Stimulated activated CD4-positive, alpha-beta T cell treated with anti-CD3 and anti-CD28 coated beads, TNF-alpha, amount 100 ng/mL, for 24 hours (primary cell): ENCODE results near the gene APEH.
A peak's percentile ranks its signal among the peaks of the same experiment; 100 is the strongest.
"Not testable (repeated sequence)": the region's sequence is repeated elsewhere in the genome, so short reads cannot be mapped to it uniquely, and the experiment has no call there.

ENCODE experiments used
- DNase-seq, 3 experiments: peaks; one replicate each; pipeline ENCODE4 v3.0.0-alpha.2; 2020; ENCODE audit warnings: low read depth in 3 of 3

APEH gene

GRCh38 chr3:49689908-49690624 is 15.9 kb downstream of the APEH start:
- not testable (repeated sequence) for DNase-seq

- not testable (repeated sequence) for DNase-seq
Measured at GRCh38 chr3:49690856-49691255, 16.7 kb downstream of the APEH start.

GRCh38 chr3:49691481-49691880 is 17.3 kb downstream of the APEH start:
- not testable (repeated sequence) for DNase-seq

GRCh38 chr3:49694409-49695070 is 20.4 kb downstream of the APEH start:
- not testable (repeated sequence) for DNase-seq

GRCh38 chr3:49695350-49696015 is 21.3 kb downstream of the APEH start:
- DNase-seq: not testable (repeated sequence)

- no peak for DNase-seq
Measured at GRCh38 chr3:49699281-49699979, 25.3 kb downstream of the APEH start.

- no peak for DNase-seq
Measured at GRCh38 chr3:49700014-49700413, 25.9 kb downstream of the APEH start.

- DNase-seq: no peak
Measured at GRCh38 chr3:49700453-49701128, 26.4 kb downstream of the APEH start.

GRCh38 chr3:49701388-49702077 is 27.4 kb downstream of the APEH start:
- no peak for DNase-seq

GRCh38 chr3:49702672-49703071 is 28.5 kb downstream of the APEH start:
- no peak for DNase-seq

- peak; percentile 26 to 53 (median 44) for DNase-seq
Measured at GRCh38 chr3:49703443-49703927, 29.3 kb downstream of the APEH start.

GRCh38 chr3:49703956-49704355 is 29.8 kb downstream of the APEH start:
- no peak for DNase-seq

- DNase-seq: no peak
Measured at GRCh38 chr3:49704629-49705028, 30.5 kb downstream of the APEH start.

GRCh38 chr3:49705390-49705960 is 31.3 kb downstream of the APEH start:
- no peak for DNase-seq

GRCh38 chr3:49706456-49707112 is 32.4 kb downstream of the APEH start:
- no peak for DNase-seq

GRCh38 chr3:49707113-49707480 is 32.9 kb downstream of the APEH start:
- no peak for DNase-seq

- DNase-seq: no peak
Measured at GRCh38 chr3:49709852-49710251, 35.7 kb downstream of the APEH start.

- no peak for DNase-seq
Measured at GRCh38 chr3:49711489-49711888, 37.3 kb downstream of the APEH start.

GRCh38 chr3:49712166-49712565 is 38.0 kb downstream of the APEH start:
- no peak for DNase-seq
